Fibroblast of lung (primary cell): Measurements from ENCODE around the gene TFF1. TPM values are rescaled to one million over a fixed set of nuclear protein-coding genes. Genes with fewer than 3 reads are reported as not detected.

Experiments
- DNase-seq, 2 donors: peaks; one replicate each; pipeline versions ENCODE4 v3.0.0 to v3.0.0-alpha.2; 2010; ENCODE audit warnings: low read depth in 2 of 2
- H2AFZ ChIP-seq: 2 replicates; pipeline ENCODE4 v1.5.1; 2012; ENCODE audit warnings: low read length, control low read depth, inconsistent platforms
- H3K27ac ChIP-seq: 2 replicates; pipeline ENCODE4 v1.5.1; 2011; ENCODE audit warnings: low read length, control low read depth; ENCODE audit not compliant: insufficient read depth
- H3K27me3 ChIP-seq: 2 replicates; pipeline ENCODE4 v1.5.1; 2011; ENCODE audit warnings: mild to moderate bottlenecking, low read length; ENCODE audit not compliant: control insufficient read depth, insufficient read depth
- H3K36me3 ChIP-seq: 2 replicates; pipeline ENCODE4 v1.5.1; 2011; ENCODE audit warnings: low read length; ENCODE audit not compliant: control insufficient read depth, insufficient read depth
- H3K4me1 ChIP-seq: 2 replicates; pipeline ENCODE4 v1.5.1; 2011; ENCODE audit warnings: low read length; ENCODE audit not compliant: control insufficient read depth, insufficient read depth; ENCODE audit errors: extremely low read depth
- H3K4me2 ChIP-seq: 2 replicates; pipeline ENCODE4 v1.5.1; 2011; ENCODE audit warnings: low read length, control low read depth; ENCODE audit not compliant: insufficient read depth; ENCODE audit errors: extremely low read depth
- H3K4me3 ChIP-seq, 4 experiments: fragments of 200-600 bp in 1 of 4; sonication (generic) in 1 of 4; replicated peaks in 1 of 4; 2 replicates each; pipeline ENCODE4 v1.5.1; 2011 to 2016; ENCODE audit warnings: low read length in 4 of 4, low read depth in 3 of 4, mild to moderate bottlenecking in 3 of 4, control low read depth in 2 of 4, inconsistent platforms in 1 of 4, mixed read lengths in 1 of 4; ENCODE audit not compliant: insufficient read depth in 1 of 4; ENCODE audit errors: control extremely low read depth in 1 of 4
- H3K79me2 ChIP-seq: 2 replicates; pipeline ENCODE4 v1.5.1; 2012; ENCODE audit warnings: mild to moderate bottlenecking, low read length, inconsistent platforms; ENCODE audit not compliant: control insufficient read depth, insufficient read depth
- H3K9ac ChIP-seq: 2 replicates; pipeline ENCODE4 v1.5.1; 2011; ENCODE audit warnings: mild to moderate bottlenecking, low read length, control low read depth; ENCODE audit not compliant: insufficient read depth
- H3K9me3 ChIP-seq: 2 replicates; pipeline ENCODE4 v1.5.1; 2012; ENCODE audit warnings: low read depth, low read length; ENCODE audit not compliant: control insufficient read depth, insufficient read depth
- H4K20me1 ChIP-seq: 2 replicates; pipeline ENCODE4 v1.5.1; 2011; ENCODE audit warnings: low read length; ENCODE audit not compliant: control insufficient read depth, insufficient read depth; ENCODE audit errors: extremely low read depth
- CTCF ChIP-seq, 2 donors: IDR thresholded peaks in 1 of 2; conservative IDR thresholded peaks in 1 of 2; 1 replicate in 1 of 2; 2 replicates in 1 of 2; pipeline ENCODE4 v1.5.1; 2011 to 2012; ENCODE audit warnings: low read length in 2 of 2, control low read depth in 1 of 2, inconsistent platforms in 1 of 2, low read depth in 1 of 2, mild to moderate bottlenecking in 1 of 2
- EZH2 ChIP-seq: IDR thresholded peaks from 2 replicates; pipeline ENCODE4 v1.5.1; 2012; ENCODE audit warnings: low read length, control low read depth, mild to moderate bottlenecking; ENCODE audit errors: missing control alignments
- polyA plus RNA-seq, 2 donors: library from polyadenylated mRNA; depleted of rRNA in 1 of 2; stranded (reverse) in 1 of 2; unstranded in 1 of 2; fragments of >200 nt; gene quantifications; 2 replicates each; pipeline ENCODE4 v1.2.1, GENCODE V29; 2011 to 2012; ENCODE audit warnings: missing spikeins in 1 of 2
- total RNA-seq: library from RNA; depleted of rRNA; stranded (reverse); fragments of >200 nt; gene quantifications from 2 replicates; pipeline ENCODE4 v1.2.1, GENCODE V29; 2014

Gene TFF1
- total and polyA plus RNA-seq, 2 donors (not counting 1 experiment from before 2014, with no cell fraction given), result not detected

GRCh38 chr21:42362198-42362597 is 4.1 kb downstream of the TFF1 start:
- Histone ChIP-seq H3K79me2 (no peaks in the 10 kb centered on the region), H3K4me1 (no peaks in the 10 kb centered on the region), H2AFZ (no peak overlapping the region), H3K27ac (no peak overlapping the region), H3K36me3 (no peaks in the 10 kb centered on the region), H4K20me1 (no peaks in the 10 kb centered on the region), H3K4me2 (no peak overlapping the region), H3K4me3 (no peak overlapping the region), H3K27me3 (no peaks in the 10 kb centered on the region), H3K9ac (no peak overlapping the region), H3K9me3 (no peaks in the 10 kb centered on the region)
- TF ChIP-seq CTCF (conservative IDR thresholded peaks at IDR 0.05 in 1 of 2, IDR thresholded peaks at IDR 0.05 in 1 of 2; ENCODE audit: low read depth in 1 of 2, low read length in 2 of 2), result no peak
- TF ChIP-seq EZH2, result no peak
- DNase-seq, result no peak

GRCh38 chr21:42361286-42361685 is 5.0 kb downstream of the TFF1 start:
- no peaks in the 10 kb centered on the region for H3K79me2 ChIP-seq
- H3K27me3 ChIP-seq, result no peaks in the 10 kb centered on the region
- H3K9me3 ChIP-seq, result no peaks in the 10 kb centered on the region
- H3K4me3 ChIP-seq, result no peak overlapping the region
- no peaks in the 10 kb centered on the region for H4K20me1 ChIP-seq
- H2AFZ ChIP-seq, result no peak overlapping the region
- no peak overlapping the region for H3K27ac ChIP-seq
- H3K4me1 ChIP-seq, result no peaks in the 10 kb centered on the region
- no peak for TF ChIP-seq EZH2
- TF ChIP-seq CTCF (conservative IDR thresholded peaks at IDR 0.05 in 1 of 2, IDR thresholded peaks at IDR 0.05 in 1 of 2; ENCODE audit: low read depth in 1 of 2, low read length in 2 of 2), result no peak
- H3K36me3 ChIP-seq, result no peaks in the 10 kb centered on the region
- no peak overlapping the region for H3K4me2 ChIP-seq
- DNase-seq, result no peak
- H3K9ac ChIP-seq, result no peak overlapping the region

GRCh38 chr21:42360317-42360716 is 6.0 kb downstream of the TFF1 start:
- Histone ChIP-seq H3K4me3 (no peak overlapping the region), H3K9ac (no peak overlapping the region), H3K27ac (no peak overlapping the region), H3K27me3 (no peaks in the 10 kb centered on the region), H3K4me1 (no peaks in the 10 kb centered on the region), H4K20me1 (no peaks in the 10 kb centered on the region), H3K79me2 (no peaks in the 10 kb centered on the region), H3K36me3 (no peaks in the 10 kb centered on the region), H2AFZ (no peak overlapping the region), H3K9me3 (no peaks in the 10 kb centered on the region), H3K4me2 (no peak overlapping the region)
- TF ChIP-seq CTCF (conservative IDR thresholded peaks at IDR 0.05 in 1 of 2, IDR thresholded peaks at IDR 0.05 in 1 of 2; ENCODE audit: low read depth in 1 of 2, low read length in 2 of 2) (no peak), EZH2 (no peak)
- DNase-seq, result no peak
